Measurements from ENCODE around the gene IL27RA. TPM values are rescaled to one million over a fixed set of nuclear protein-coding genes. Genes with fewer than 3 reads are reported as not detected.

IL27RA gene
- total RNA-seq, 1 experiment from 2014 or later, result 10.2 TPM

- Histone ChIP-seq H3K27me3 (ENCODE audit: control insufficient read depth, insufficient read depth, low read length) (no peaks in the 10 kb centered on the region), H3K36me3 (ENCODE audit: control insufficient read depth, insufficient read depth, low read length) (no peaks in the 10 kb centered on the region), H3K4me3 (ENCODE audit: low read depth in 2 of 2, low read length in 2 of 2) (peak overlapping the region in 1 of 2 experiments; percentile 24; a peak in 2 of 4 replicates), H3K9me3 (ENCODE audit: control insufficient read depth, insufficient read depth, low read depth, low read length) (no peaks in the 10 kb centered on the region), H3K27ac (ENCODE audit: low read length) (no peak overlapping the region), H3K4me1 (ENCODE audit: control insufficient read depth, insufficient read depth, low read length) (peaks cover 5% of the 10 kb centered on the region; the same call in 1 of the 2 replicates)
- BruUV-seq (replicated peaks), result no TSS peak
- CTCF ChIA-PET, result interaction anchor here (0.6 to 0.7 kb wide), 2 partner anchors 155 to 232 kb away, joined by 4 read pairs; no protein-coding TSS in a partner anchor
- POLR2A ChIA-PET, result no interaction called here
- TF ChIP-seq REST (IDR thresholded peaks at IDR 0.05; ENCODE audit: insufficient read depth in 1 of 2, low read depth in 2 of 2, low read length in 1 of 2), result no peak
- TF ChIP-seq TCF7L2 (IDR thresholded peaks at IDR 0.05; ENCODE audit: low read depth, low read length), result no peak
- TF ChIP-seq POLR2AphosphoS5 (IDR thresholded peaks at IDR 0.05; ENCODE audit: low read depth, low read length), result no peak
- intact Hi-C loops (cut with micrococcal nuclease; ENCODE audit: unreplicated experiment) (no loop called here), in situ Hi-C loops (cut with HindIII; ENCODE audit: low pct_unique_long_range_greater_than_20kb, low sequenced_read_pairs) (no loop called here)
- no peak for DNase-seq (ENCODE audit: low read depth, low spot score)
- ATAC-seq, result no peak
These were observed 25.3 kb downstream of the IL27RA start for GRCh38 chr19:14056741-14057356.

- in situ Hi-C loops (cut with HindIII; ENCODE audit: low pct_unique_long_range_greater_than_20kb, low sequenced_read_pairs), result no loop called here
These were observed 26.9 kb downstream of the IL27RA start for GRCh38 chr19:14058182-14059092.

More at GRCh38 chr19:14058182-14059092, 26.9 kb downstream of the IL27RA start:
- intact Hi-C loops (cut with micrococcal nuclease; ENCODE audit: unreplicated experiment), result no loop called here
- ChIA-PET POLR2A (no interaction called here), CTCF (interaction anchor here (0.6 kb wide), 1 partner anchor 71 kb away, joined by 7 read pairs; no protein-coding TSS in a partner anchor)
- H3K27ac ChIP-seq (ENCODE audit: low read length), result no peak overlapping the region
- DNase-seq (ENCODE audit: low read depth, low spot score) (no peak), ATAC-seq (no peak)
- peaks cover 5% of the 10 kb centered on the region; the same call in 1 of the 2 replicates for H3K4me1 ChIP-seq (ENCODE audit: control insufficient read depth, insufficient read depth, low read length)
- no peaks in the 10 kb centered on the region for H3K36me3 ChIP-seq (ENCODE audit: control insufficient read depth, insufficient read depth, low read length)
- no peak for TF ChIP-seq POLR2AphosphoS5 (IDR thresholded peaks at IDR 0.05; ENCODE audit: low read depth, low read length)
- TF ChIP-seq SIN3A (IDR thresholded peaks at IDR 0.05; ENCODE audit: borderline replicate concordance, insufficient read depth, low read depth, low read length), result no peak
- no peak for TF ChIP-seq CTCF (IDR thresholded peaks at IDR 0.05)
- TF ChIP-seq TCF7L2 (IDR thresholded peaks at IDR 0.05; ENCODE audit: low read depth, low read length), result no peak
- peak overlapping the region; percentile 32 to 47 for H3K4me3 ChIP-seq (ENCODE audit: low read depth in 2 of 2, low read length in 2 of 2)
- BruUV-seq (replicated peaks), result no TSS peak
- no peaks in the 10 kb centered on the region for H3K9me3 ChIP-seq (ENCODE audit: control insufficient read depth, insufficient read depth, low read depth, low read length)
- no peaks in the 10 kb centered on the region for H3K27me3 ChIP-seq (ENCODE audit: control insufficient read depth, insufficient read depth, low read length)

Measured in Panc1 (cell line).